Measurements from ENCODE around the gene HEXD. TPM values are rescaled to one million over a fixed set of nuclear protein-coding genes. Genes with fewer than 3 reads are reported as not detected.

Gene HEXD
- polyA plus RNA-seq, 3 donors: 62.8 to 66.8 (median 66.4) TPM

GRCh38 chr17:82433560-82434215, 15.5 kb downstream of the HEXD start:
- no peak overlapping the region for H3K27ac ChIP-seq (ENCODE audit: low read depth, low read length)
- 87 to 92% (median 89%) methylated on average over 32 of the region's 32 CpGs for WGBS, 3 donors

DNA sequence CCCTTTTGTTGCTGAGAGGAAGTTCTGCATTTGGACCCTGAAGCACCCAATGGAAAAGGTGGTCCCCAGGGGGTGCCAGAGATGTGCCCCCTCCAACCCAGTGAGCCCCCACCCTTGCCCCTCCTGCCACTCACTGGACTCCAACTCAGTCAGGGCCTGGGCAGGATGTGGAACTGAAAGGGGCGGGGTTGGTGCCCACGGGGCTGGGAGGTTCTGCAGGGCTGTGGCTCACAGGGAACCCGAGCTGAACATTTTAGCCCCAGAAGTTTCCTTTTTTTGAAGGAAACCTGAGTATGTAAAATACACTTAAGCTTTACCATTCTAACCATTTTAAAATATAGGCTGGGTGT, 16.0 kb downstream of the HEXD start:
- no peak overlapping the region for H3K27ac ChIP-seq (ENCODE audit: low read depth, low read length)
- WGBS, 3 donors: 37 to 83% (median 57%) methylated on average over 3 of the region's 3 CpGs

DNA sequence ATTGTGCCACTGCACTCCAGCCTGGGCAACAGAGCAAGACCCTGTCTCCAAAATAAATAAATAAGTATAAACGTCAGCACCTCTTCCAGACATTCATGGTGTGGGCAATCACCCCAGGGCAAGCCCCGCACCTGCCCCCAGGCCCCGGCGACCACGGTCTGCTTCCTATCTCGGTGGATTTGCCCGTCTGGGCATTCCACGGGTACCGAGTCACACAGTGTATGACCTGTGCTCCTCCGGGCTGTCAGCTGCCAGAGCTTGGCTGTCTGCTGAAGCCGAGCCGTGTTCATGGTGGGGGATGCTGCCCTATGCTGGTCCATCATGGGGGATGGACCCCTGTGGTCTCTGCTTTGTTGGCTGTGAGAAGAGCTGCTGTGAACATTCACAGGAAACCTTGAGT, 17.0 kb downstream of the HEXD start:
- no peak overlapping the region for H3K27ac ChIP-seq (ENCODE audit: low read depth, low read length)
- 93 to 94% (median 93%) methylated on average over 12 of the region's 12 CpGs for WGBS, 3 donors

GRCh38 chr17:82435601-82436583, 17.7 kb downstream of the HEXD start:
- H3K27ac ChIP-seq (ENCODE audit: low read depth, low read length): no peak overlapping the region
- 81 to 93% (median 89%) methylated on average over 42 to 43 of the region's 43 CpGs for WGBS, 3 donors

- H3K27ac ChIP-seq (ENCODE audit: low read depth, low read length): no peak overlapping the region
- WGBS, 3 donors: 56 to 93% (median 87%) methylated on average over 35 to 36 of the region's 36 CpGs
Measured at GRCh38 chr17:82436601-82437324, 18.6 kb downstream of the HEXD start.

DNA sequence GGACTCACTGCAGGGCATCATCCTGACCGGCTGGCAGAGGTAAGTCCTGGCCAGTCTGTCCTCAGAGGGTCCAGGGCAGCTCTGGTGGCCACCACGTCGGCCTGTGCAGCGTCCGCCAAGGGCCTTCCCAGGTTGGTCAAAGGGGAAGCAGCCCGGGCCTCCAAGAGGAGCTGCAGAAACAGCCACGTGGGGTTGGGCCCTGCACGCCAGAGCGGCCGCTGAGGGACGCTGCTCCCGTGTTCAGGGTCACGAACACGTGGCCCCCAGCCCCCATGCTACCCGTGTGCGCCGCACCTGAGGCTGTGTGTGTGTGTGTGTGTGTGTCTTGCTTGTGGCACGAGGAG, 19.1 kb downstream of the HEXD start:
- WGBS, 3 donors: 63 to 91% (median 90%) methylated on average over 18 of the region's 18 CpGs

GRCh38 chr17:82438401-82439193, 20.4 kb downstream of the HEXD start:
- H3K27ac ChIP-seq (ENCODE audit: low read depth, low read length): no peak overlapping the region
- 65 to 90% (median 85%) methylated on average over 24 to 26 of the region's 26 CpGs for whole genome bisulfite sequencing, 3 donors

More for the DNA sequence above, 19.1 kb downstream of the HEXD start:
- H3K27ac ChIP-seq (ENCODE audit: low read depth, low read length): no peak overlapping the region

- 81 to 94% (median 92%) methylated on average over 29 of the region's 29 CpGs for WGBS, 3 donors
Measured at GRCh38 chr17:82439194-82439828, 21.2 kb downstream of the HEXD start.

GRCh38 chr17:82439829-82440365, 21.8 kb downstream of the HEXD start:
- 93 to 96% (median 94%) methylated on average over 30 to 34 of the region's 34 CpGs for WGBS, 3 donors

More at GRCh38 chr17:82439194-82439828, 21.2 kb downstream of the HEXD start:
- no peak overlapping the region for H3K27ac ChIP-seq (ENCODE audit: low read depth, low read length)

DNA sequence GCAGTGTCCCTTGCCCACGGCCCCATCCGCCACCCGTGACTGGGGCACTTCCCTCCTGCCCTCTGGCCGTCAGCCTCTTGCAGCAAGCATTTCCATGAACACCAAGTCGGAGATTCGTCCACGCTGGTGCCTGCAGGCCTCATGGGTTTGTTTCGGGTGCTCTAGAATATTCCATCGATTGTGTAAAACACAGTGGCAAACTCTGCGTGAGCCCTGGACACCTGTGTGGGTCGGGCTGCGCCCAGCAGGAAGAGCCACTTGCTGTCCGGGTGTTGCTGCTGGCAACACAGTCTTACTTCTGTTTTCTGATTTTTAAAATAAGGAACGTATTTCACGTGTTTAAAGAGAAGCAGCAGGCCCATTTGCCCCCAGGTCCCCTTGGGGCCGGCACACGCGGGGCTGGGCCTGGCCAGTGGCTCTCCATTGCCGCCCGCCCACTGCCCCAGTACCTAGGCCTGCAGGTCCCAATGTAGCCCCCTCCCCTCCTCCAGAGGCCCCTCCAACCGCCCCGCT, 22.4 kb downstream of the HEXD start:
- H3K27ac ChIP-seq (ENCODE audit: low read depth, low read length): peak overlapping the region; percentile 29

More at GRCh38 chr17:82439829-82440365, 21.8 kb downstream of the HEXD start:
- H3K27ac ChIP-seq (ENCODE audit: low read depth, low read length): no peak overlapping the region

DNA sequence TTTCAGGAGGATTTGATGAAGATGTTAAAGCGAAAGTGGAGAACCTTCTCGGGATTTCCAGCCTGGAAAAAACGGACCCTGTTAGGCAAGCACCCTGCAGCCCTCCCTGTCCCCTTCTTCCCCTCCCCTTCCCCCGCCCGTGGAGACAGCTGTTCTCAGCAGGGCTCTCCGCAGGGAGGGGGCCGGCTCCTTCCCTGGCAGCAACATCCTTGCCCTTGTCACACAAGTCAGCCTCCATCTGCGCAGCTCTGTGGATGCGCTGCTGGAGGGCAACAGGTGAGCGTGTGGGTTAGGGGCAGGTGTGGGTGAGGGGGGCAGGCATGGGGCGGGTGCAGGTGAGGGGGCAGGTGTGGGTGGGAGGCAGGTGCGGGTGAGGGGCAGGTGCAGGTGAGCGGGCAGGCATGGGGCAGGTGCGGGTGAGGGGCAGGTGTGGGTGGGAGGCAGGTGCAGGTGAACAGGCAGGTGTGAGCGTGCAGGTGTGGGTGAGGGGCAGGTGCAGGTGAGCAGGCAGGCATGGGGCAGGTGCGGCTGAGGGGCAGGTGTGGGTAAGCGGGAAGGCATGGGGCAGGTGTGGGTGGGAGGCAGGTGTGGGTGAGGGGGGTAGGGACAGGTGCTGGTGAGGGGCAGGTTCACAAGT, 23.0 kb downstream of the HEXD start:
- H3K27ac ChIP-seq (ENCODE audit: low read depth, low read length): peak overlapping the region; percentile 29
- WGBS, 3 donors: 62 to 70% (median 63%) methylated on average over 13 to 17 of the region's 17 CpGs

More for the DNA sequence above, 22.4 kb downstream of the HEXD start:
- WGBS, 3 donors: 52 to 81% (median 61%) methylated on average over 22 of the region's 22 CpGs

DNA sequence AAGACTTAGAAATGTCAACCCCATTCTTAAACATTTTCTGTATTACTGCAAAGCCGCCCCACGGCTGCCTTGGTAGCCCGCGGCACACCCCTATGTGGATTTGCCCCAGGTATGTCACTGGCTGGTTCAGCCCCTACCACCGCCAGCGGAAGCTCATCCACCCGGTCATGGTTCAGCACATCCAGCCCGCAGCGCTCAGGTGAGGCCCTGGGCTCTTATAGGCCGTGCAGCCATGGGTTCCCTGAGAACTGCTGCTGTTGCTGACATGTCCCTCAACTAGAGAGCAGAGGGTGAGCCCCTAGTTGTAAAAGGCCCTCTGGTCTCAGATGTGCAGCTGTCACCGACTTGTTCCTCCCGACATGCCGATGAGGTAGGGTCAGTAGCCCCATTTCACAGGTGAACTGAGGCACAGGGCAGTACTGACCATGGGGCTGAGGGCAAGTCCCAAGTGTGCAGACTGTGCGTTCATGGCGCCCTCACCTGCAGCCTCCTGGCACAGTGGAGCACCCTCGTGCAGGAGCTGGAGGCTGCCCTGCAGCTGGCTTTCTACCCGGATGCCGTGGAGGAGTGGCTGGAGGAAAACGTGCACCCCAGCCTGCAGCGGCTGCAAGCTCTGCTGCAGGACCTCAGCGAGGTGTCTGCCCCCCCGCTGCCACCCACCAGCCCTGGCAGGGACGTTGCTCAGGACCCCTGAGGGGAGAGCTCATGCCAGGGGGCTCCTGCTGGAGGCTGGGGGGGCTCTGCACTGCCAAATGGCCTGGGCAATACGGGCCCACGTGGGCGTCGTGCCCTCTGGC, 23.7 kb downstream of the HEXD start:
- H3K27ac ChIP-seq (ENCODE audit: low read depth, low read length): no peak overlapping the region
- WGBS, 3 donors: 82 to 87% (median 85%) methylated on average over 27 of the region's 27 CpGs

DNA sequence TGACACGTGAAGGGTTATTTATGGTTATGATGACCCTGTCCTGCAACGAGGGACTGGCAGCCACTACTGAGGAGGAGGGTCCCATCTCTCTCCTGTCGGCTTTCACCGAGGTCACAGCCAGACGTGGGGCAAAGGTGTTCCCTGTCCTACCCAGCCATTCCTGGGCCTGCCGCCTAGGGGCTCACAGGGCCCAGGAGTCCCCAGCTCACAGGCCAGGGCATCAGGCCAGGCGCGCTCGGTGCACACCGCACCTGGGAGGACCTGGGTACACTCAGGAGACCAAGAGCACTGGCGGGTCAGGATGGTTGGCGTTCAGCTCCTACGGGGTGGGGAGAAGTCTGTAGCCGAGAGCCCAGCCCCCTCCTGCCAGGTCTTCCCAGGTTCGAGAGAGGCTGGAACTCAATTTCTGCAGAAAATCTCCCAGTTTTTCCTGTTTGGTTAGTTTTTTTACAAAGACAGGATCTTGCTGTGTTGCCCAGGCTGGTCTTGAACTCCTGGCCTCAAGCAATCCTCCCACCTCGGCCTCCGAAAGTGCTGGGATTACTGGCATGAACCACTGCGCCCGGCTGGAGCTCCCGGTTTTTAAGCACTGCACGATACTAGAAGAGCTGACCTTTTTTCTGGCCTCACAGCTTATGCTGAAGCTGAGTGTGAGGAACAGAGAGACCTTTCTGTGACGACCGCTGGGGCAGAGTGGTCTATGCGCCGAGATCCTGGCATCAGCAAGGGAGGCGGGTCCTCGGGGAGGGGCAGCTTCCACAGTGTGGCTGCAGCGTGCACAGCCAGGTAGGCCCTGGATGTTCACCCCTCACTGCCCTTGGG, 24.7 kb downstream of the HEXD start:
- WGBS, 3 donors: 78 to 91% (median 85%) methylated on average over 27 to 28 of the region's 28 CpGs

GRCh38 chr17:82443465-82444283, 25.5 kb downstream of the HEXD start:
- no peak overlapping the region for H3K27ac ChIP-seq (ENCODE audit: low read depth, low read length)
- WGBS, 3 donors: 57 to 86% (median 85%) methylated on average over 28 to 35 of the region's 40 CpGs

More for the DNA sequence above, 24.7 kb downstream of the HEXD start:
- no peak overlapping the region for H3K27ac ChIP-seq (ENCODE audit: low read depth, low read length)
